Epithelial cell of esophagus (primary cell): Measurements from ENCODE around the gene ATXN1.

ENCODE experiments used
- DNase-seq: peaks from one replicate; pipeline ENCODE4 v3.0.0; 2010; ENCODE audit warnings: low read depth
- H3K4me3 ChIP-seq: 2 replicates; pipeline ENCODE4 v1.5.1; 2011; ENCODE audit warnings: mild to moderate bottlenecking, low read length, control low read depth
- CTCF ChIP-seq: IDR thresholded peaks from 2 replicates; pipeline ENCODE4 v1.5.1; 2011; ENCODE audit warnings: low read depth, mild to moderate bottlenecking, low read length, control low read depth, inconsistent platforms; ENCODE audit not compliant: insufficient read depth; ENCODE audit errors: missing control alignments

ATXN1 gene

DNA sequence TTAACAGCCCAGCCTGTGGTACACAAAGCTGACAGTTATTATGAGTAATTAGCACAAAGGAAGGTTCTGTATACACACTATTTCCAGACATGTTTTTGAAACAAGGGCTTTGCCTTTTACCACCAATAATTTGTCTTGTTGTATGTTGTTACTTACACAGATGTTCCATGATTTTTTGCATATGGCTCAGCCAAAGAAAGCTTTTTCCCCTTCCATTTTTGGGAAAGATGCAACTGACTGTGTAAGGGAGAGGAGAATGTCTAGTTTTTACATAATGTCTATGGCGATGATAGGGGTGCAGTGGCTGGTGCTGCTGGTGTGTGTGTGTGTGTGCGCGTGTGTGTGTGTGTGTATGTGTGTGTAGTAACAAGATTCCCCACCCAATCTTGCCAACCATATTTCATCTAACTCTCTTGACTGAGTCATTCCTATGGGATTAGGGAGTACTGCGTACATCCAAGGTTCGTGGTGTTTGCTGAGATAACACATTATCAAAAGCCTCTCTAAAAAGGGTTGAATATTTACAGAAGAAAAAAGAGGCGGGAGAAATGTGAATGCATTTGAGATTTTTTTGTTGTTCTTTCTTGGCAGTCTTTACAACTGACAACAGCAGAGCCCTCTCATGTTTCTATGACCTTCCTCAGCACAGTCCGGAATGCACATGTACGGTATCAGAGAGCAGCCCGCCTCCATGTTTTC, 330.7 kb downstream of the ATXN1 start:
- DNase-seq = no peak
- TF ChIP-seq CTCF = no peak
- no peak overlapping the region for H3K4me3 ChIP-seq

- no peak overlapping the region for H3K4me3 ChIP-seq
- TF ChIP-seq CTCF = no peak
- no peak for DNase-seq
Observed at GRCh38 chr6:16429669-16430068, 331.6 kb downstream of the ATXN1 start.

DNA sequence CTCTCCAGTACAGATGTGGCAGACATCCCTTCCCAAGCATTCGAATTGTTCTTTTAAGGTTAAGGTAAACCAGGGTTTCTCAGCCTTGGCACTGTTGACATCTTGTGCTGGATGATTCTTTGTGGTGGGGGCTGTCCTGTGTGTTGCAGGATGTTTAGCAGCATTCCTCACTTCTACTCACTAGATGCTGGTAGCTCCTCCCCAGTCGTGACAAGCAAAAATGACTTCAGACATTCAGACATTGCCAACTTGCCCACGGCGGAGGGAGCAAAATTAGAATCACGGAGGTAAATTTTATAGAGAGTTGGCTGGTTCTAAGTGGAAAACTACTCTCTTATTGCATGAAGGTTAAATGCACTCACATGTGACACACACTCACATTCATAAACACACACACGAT, 334.1 kb downstream of the ATXN1 start:
- DNase-seq = no peak
- no peak for TF ChIP-seq CTCF
- no peak overlapping the region for H3K4me3 ChIP-seq

DNA sequence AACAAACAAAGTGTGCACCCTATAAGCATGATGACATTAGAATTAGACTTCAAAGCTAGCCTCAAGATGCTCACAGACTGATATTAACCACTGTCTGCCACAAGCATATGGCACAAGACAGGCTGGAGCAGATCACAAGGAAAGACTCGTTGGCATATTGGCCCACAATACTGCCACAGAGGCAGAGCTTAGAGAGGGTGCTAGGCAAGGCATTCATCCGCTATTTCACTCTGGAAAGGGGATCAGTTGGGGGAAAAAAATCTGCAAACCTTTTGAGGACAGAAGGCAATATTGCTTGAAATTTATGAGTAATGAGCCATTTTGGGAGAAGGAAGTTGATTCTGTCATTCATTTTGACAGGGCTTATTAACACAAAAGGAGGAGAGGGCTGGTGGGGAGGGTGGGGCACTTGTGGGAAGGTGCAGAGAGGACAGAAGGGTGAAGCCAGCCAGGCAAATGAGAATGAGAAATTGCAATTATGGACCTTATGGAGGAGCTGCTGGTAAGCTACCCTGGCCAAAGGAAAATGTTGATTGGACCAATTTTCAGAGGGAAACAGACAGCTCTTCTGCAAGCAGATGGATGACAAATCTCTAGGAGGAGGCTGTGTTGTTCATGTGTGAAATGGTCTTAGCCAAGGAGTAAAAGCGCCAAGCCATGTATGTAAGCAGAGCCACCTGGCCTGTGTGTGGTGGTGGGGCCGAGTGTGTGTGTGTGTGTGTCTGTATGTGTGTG, 335.2 kb downstream of the ATXN1 start:
- H3K4me3 ChIP-seq = no peak overlapping the region
- DNase-seq = no peak

GRCh38 chr6:16421462-16421960, 339.7 kb downstream of the ATXN1 start:
- no peak overlapping the region for H3K4me3 ChIP-seq
- TF ChIP-seq CTCF = no peak
- DNase-seq = no peak

More for the DNA sequence above, 335.2 kb downstream of the ATXN1 start:
- TF ChIP-seq CTCF = no peak

- DNase-seq = no peak
- H3K4me3 ChIP-seq = no peak overlapping the region
- TF ChIP-seq CTCF = no peak
Observed at GRCh38 chr6:16420715-16421461, 340.4 kb downstream of the ATXN1 start.
